Measurements from ENCODE around the gene RANBP10.
"Not testable (repeated sequence)": the region's sequence is repeated elsewhere in the genome, so short reads cannot be mapped to it uniquely, and the experiment has no call there.

The RANBP10 gene

DNA sequence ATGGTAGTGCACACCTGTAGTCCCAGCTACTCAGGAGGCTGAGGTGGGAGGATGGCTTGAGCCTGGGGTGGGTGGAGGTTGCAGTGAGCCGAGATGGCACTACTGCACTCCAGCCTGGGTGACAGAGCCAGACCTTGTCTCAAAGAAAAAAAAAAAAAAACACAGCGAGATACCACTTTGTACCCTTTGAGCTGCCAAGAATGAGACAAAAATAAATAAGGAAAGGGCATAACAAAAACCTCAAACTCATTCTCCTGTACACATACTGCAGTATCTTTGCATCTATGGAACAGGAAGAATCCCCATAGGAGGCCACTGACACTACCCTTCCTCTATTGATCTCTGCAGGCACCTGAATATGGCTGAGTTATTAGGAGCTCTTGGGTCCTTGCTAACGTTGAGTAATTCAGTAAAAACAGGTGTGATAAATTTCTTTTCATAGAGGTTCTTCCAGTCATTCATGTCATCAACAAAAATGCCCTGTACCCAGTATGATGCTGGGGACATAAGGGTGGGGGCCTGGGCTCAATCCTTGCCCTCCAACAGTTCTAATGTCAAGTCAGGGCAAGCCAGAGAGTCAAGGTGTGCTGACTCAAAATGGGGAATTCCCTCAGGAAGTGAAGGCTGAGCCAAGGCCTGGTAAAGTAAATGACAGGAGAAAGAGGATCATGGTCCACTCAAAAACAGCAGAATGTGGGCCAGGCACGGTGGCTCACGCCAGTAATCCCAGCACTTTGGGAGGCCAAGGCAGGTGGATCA, 26.9 kb downstream of the RANBP10 start:
- no peak for DNase-seq (ENCODE audit: low spot score)

DNA sequence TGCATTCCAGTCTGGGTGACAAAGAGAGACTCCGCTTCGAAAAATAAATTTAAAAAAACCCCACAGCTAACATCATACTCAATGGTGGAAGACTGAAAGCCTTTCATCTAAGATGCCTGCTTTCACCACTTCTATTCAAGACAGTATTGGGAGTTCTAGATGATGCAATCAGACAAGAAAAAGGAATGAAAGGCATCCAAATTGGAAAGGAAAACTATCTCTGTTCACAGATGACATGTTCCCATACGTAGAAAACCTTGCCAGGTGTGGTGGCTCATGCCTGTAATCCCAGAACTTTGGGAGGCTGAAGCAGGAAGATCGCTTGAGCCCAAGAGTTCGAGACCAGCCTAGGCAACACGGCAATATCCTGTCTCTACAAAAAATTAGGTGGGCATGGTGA, 31.1 kb downstream of the RANBP10 start:
- DNase-seq (ENCODE audit: low spot score), result no peak

GRCh38 chr16:67774457-67774853, 31.9 kb downstream of the RANBP10 start:
- no peak for DNase-seq (ENCODE audit: low spot score)

DNA sequence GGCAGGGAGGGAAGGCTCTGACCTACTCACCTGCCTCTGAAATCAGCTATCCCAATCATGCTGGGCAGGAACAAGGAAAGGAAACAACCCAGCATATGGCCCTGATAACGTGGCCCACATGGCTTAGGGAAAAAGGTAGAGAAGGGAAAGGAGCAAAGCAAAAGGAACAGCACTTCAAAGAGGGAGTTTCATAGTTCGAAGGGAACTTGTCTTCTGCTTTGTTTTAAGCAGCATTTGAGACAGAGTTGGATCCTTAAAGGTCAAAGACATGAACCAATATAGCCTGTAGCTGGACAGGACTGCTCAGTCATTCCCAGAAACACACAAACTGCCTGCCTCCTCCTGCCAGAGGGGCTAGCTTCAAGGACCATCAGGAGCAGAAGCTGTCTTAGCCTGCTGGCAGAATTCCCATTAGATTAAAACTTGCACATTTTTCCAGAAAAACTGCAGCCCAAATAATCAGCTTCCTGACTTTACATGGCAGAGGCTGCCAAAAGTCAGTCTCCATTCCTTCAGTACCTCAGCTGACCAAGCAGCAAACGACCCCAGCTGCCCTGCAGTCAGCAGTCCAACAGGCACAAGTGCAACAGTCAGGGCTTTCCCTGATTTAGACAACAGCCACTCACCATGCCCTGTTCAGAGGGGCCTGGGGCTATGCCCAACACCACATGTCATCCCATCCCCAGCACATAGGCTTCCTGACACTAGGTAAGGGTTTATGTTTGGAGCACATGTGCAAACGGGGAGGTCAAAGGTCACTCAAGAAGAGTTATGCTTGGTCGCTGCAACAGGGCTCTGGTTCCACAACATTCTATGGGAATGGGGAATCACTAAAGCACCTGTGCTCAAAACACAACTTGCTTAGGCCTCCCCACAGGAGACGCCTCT, 32.5 kb downstream of the RANBP10 start:
- DNase-seq (ENCODE audit: low spot score), result no peak

DNA sequence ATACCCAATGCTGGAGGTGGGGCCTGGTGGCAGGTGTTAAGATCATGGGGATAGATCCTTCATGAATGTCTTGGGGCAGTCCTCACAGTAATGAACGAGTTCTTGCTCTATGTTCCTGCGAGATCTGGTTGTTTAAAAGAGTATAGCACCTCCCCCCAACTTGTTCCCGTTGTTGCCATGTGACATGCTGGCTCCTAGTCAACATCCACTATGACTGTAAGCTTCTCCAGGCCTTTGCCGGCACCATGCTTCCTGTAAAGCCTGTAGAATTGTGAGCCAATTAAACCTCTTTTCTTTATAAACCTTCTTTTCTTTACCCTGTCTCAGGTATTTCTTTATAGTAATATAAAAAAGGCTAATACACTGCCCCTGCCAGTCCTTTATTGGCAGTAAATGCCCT, 33.3 kb downstream of the RANBP10 start:
- DNase-seq (ENCODE audit: low spot score), result no peak

DNA sequence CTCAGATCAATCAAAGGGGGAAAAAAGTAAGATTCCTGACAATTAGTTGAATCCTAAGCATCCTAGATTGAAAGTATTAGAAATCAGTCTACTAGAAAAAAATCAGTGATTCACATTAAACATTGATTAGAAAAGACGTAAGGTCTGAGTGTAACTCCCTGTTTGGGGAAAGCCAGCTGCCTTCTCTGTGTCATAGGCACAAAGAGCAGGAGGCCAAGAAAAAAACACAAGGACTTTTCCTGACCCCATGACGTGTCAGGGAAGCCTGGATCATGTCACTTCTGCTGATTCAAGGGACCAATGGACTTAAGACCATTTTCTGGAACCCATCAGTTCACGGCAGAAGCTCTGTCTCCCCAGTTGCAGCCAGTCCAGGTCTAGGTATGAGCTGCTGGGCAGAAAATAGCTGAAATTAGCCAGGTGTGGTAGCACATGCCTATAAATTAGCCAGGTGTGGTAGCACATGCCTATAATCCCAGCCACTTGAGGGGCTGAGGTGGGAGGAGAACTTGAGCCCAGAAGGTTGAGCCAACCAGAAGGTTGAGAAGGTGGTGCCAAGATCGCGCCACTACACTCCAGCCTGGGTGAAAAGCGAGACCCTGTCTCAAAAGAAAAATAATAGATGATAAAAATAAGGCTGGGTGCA, 35.9 kb downstream of the RANBP10 start:
- DNase-seq (ENCODE audit: low spot score), result no peak

DNA sequence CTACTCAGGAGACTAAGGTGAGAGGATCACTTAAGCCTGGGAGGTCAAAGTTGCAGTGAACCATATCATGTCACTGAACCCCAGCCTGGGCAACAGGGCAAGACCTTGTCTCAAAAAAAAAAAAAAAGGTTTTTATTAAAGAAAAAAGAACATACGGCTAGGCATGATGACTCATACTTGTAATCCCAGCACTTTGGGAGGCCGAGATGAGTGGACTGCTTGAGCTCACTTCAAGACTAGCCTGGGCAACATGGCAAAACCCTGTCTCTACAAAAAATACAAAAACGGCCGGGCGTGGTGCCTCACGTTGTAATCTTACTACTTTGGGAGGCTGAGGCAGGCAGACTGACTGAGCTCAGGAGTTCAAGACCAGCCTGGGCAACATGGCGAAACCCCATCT, 38.4 kb downstream of the RANBP10 start:
- DNase-seq (ENCODE audit: low spot score), result no peak

DNA sequence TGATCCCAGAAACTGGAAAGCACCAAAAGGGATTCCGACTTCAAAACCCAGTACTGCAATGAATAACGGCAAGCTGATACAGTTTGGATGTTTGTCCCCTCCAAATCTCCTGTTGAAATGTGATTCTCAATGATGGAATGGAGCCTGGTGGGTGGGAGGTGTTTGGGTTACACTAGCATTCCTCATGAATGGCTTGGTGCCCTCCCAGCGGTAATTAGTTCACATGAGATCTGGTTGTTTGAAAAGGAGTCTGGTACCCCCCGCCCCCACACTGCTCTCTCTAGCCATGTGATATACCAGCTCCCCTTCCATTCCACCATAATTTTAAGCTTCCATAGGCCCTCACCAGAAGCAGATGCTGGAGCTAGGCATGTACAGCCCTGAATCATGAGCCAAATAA, 40.1 kb downstream of the RANBP10 start:
- no peak for DNase-seq (ENCODE audit: low spot score)

- no peak for DNase-seq (ENCODE audit: low spot score)
Measured at GRCh38 chr16:67764158-67764667, 42.1 kb downstream of the RANBP10 start.

- DNase-seq (ENCODE audit: low spot score), result no peak
Measured at GRCh38 chr16:67763066-67763465, 43.3 kb downstream of the RANBP10 start.

- DNase-seq (ENCODE audit: low spot score), result no peak
Measured at GRCh38 chr16:67762385-67762784, 44.0 kb downstream of the RANBP10 start.

GRCh38 chr16:67761924-67762323, 44.4 kb downstream of the RANBP10 start:
- no peak for DNase-seq (ENCODE audit: low spot score)

GRCh38 chr16:67760956-67761230, 45.5 kb downstream of the RANBP10 start:
- no peak for DNase-seq (ENCODE audit: low spot score)

DNA sequence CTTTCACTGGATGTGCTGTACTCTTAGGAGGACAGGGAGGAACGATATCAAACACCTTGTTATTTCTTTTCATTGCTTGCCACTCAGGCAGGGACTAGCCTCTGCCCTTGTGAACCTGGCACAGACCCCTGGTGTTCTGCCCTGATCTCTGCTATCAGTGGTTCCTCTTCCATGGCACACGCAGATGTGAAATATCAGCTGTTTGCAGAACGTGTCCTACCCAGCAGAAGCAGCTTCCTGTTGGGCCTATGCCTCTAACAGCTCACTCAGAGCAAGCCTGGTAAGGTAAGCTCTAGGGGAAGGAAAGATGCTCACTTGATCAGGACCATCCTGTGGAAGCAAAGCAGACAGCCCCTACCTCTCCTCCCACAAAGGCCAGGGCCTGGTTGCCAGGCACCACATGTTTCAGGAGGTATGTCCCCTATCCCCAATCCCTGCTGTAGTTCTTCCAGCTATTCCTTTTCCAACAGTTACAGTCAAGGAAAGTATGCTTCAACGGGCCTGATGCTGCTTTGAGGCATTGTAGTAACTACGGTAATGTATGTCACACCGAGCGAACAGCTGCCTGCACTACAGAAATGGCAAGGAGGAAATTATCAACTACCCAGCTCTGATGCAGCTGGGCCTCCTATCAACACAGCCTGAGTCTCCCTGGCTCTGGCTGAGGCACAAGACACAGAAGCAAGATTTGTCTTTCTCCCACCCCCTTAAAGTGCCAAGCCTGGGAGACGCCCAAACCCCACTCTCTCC, 46.0 kb downstream of the RANBP10 start:
- DNase-seq (ENCODE audit: low spot score), result no peak

DNA sequence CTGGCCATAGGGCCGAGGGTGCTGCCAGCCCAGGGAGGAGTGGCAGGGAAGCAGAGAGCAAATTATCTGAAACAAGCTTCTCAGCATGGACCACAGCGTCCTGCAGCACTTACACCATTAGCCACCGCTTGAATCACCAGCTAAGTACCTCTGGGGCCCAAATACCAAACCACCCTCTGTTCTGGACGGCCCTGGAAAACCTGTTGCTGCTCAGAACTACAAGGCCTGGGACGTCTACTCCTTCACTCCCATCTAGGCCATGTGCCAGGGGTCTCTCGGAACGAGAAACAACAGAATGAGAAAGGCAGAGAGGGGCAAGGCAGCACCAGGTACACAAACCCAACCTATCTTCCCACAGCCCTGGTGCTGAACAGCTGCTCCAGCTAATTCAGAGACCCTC, 47.4 kb downstream of the RANBP10 start:
- no peak for DNase-seq (ENCODE audit: low spot score)

GRCh38 chr16:67758006-67758405, 48.4 kb downstream of the RANBP10 start:
- DNase-seq (ENCODE audit: low spot score), result no peak

DNA sequence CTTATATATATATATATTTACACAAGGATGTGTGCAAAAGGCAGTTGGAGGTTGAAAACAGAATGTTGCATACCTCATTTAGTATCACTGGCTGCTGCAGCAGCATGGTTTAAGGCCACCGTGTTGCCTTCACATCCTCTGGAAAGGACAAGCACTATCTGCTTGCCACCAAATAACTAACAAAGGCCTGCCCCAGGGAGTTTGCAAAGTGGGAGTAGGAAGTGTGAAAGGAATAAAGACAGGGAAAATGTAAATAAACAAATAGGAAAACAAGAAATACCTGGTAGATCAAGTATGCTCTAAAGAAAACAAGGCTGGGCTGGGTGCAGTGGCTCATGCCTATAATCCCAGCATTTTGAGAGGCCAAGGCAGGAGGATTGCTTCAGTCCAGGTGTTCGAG, 53.7 kb downstream of the RANBP10 start:
- no peak for DNase-seq (ENCODE audit: low spot score)

DNA sequence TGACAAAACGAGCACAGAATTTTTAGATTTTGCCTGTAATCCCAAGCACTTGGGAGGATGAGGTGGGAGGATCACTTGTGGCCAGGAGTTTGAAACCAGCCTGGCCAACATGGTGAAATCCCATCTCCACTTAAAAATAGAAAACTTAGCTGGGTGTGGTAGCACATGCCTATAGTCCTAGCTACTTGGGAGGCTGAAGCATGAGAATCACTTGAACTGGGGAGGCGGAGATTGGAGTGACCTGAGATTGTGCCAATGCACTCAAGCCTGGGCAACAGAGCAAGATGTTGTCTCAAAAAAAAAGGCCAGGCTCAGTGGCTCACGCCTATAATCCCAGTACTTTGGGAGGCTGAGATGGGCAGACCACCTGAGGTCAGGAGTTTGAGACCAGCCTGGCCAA, 55.0 kb downstream of the RANBP10 start:
- not testable (repeated sequence) for DNase-seq (ENCODE audit: low spot score)

GRCh38 chr16:67750466-67750865, 55.9 kb downstream of the RANBP10 start:
- no peak for DNase-seq (ENCODE audit: low spot score)

DNA sequence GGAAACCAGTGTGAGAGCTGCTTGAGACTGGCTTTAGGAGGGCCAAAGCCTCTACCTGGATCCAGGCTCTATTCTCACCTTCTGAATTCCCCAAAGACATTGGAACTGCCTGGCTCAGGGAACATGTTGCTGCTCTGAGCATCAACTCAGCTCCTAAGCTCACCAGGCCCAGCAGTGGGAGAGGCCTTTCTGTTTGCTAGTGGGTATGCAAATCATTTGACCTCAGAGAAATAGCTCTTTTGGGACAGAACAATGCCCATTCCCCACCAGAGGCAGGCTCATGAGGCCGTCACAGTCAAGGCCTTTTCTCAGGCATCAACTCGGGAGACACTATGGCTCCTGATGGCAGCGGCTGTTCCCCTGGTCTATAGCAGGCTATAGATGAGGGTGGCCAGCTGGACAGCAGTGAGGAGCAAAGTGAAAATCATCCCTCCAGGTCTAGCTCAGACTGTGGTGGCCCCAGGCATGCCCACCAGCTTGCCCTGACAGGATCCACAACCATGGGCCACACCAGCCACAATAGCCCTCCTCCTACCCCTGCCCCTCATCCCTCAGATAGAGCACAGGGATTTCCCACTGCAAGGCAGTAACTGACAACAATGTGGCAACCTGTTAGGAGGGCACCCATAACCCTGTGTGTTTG, 56.8 kb downstream of the RANBP10 start:
- no peak for DNase-seq (ENCODE audit: low spot score)

DNA sequence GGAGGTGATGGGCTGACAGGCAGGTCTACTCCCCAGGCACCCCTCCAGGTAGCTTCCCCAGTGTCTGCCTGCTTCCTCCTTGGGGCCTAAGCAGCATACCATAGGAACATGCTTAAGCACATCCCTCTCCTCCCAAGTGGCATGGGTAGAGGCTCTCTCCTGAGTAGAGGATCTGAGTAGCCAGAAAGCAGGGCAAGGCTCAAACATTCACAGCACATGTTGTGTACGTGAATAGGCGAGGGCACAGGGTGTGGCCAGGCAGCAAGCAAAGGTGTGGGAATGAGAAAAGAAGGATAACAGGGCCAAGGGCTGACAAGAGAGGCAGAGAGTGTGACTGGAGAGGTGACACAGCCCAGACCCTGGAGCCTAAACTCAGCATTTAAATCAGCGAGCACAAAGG, 57.5 kb downstream of the RANBP10 start:
- DNase-seq (ENCODE audit: low spot score), result no peak

DNA sequence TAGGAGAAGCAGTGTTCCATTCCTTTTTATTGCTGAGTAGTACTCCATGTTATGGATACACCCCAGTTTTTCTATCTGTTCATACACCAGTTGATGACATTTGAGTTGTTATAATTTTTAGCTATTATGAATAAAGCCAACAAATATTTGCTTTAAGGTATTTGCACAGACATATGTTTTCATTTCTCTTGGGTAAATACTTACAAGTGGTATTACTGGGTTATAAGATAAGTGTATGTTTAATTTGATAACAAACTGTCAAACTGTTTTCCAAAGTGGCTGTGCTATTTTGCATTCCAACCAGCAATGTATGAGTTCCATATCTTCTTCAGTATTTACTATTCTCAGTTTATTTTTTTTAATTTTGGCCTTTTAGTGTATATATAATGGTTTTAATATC, 59.5 kb downstream of the RANBP10 start:
- DNase-seq (ENCODE audit: low spot score), result no peak
